ENCODE data around the gene CHST12.
A peak's percentile ranks its signal among the peaks of the same experiment; 100 is the strongest.
"Not testable (repeated sequence)": the region's sequence is repeated elsewhere in the genome, so short reads cannot be mapped to it uniquely, and the experiment has no call there.

The CHST12 gene

DNA sequence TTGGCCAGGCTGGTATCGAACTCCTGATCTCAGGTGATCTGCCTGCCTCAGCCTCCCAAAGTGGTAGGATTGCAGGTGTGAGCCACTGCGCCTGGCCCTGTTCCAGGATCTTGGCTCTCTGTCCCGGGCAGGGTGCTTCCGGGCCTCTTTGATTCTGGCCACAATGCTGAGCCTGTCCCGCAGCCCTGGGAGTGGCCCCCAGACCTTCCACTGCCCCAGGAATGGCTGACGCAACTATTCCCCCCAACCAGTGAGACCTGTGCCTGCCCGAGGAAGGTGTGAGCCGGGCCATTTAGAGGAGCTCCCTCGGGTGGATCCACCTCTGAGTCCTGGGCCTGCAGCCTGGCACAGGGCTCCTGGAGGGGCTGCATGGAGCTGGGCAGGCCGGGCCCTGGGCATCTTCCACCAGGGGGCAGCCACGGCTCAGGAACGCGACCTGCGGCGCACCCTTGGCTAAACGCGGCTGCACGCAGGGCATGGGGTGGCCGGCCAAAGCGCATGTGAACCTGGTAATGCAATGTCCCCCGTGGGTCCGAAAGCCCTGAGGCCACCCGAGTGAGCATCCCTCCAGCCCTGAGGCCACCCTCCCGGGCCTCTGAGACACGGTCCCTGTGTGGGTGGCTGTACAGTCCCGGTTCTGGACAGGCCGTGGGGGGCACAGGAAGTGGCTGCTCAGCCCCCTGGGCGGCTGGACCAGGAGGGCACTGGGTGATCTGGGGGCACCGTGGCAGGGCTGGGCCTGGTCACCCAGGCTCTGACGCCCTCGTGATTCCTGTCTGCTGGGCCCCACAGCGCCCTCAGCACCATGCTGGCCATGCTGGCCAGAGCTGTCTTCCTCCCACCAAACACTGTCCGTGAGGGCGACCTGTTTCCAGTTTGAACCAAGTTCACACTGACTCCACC, 48.0 kb downstream of the CHST12 start:
- peak; percentile 94 for DNase-seq (ENCODE audit: insufficient read length, low spot score)
- no peak for TF ChIP-seq POLR2A (IDR thresholded peaks at IDR 0.05; ENCODE audit: low read depth, low read length)
- no peak for TF ChIP-seq POU2F2 (IDR thresholded peaks at IDR 0.05; ENCODE audit: low read depth, low read length)
- TF ChIP-seq POLR2AphosphoS5 (IDR thresholded peaks at IDR 0.05; ENCODE audit: low read depth, low read length) = no peak
- no peak for TF ChIP-seq SPI1 (IDR thresholded peaks at IDR 0.05; ENCODE audit: low read depth, low read length)
- no peak for TF ChIP-seq PAX5 (IDR thresholded peaks at IDR 0.05; ENCODE audit: insufficient read depth, low read length, severe bottlenecking)
- no peak for TF ChIP-seq TAF1 (IDR thresholded peaks at IDR 0.05; ENCODE audit: low read depth, low read length)
- FAIRE-seq = peak; percentile 93

- DNase-seq (ENCODE audit: insufficient read length, low spot score) (no peak), FAIRE-seq (no peak)
- no peak for TF ChIP-seq POU2F2 (IDR thresholded peaks at IDR 0.05; ENCODE audit: low read depth, low read length)
- TF ChIP-seq POLR2A (IDR thresholded peaks at IDR 0.05; ENCODE audit: low read depth, low read length) = no peak
- TF ChIP-seq PAX5 (IDR thresholded peaks at IDR 0.05; ENCODE audit: insufficient read depth, low read length, severe bottlenecking) = no peak
- TF ChIP-seq TAF1 (IDR thresholded peaks at IDR 0.05; ENCODE audit: low read depth, low read length) = no peak
- no peak for TF ChIP-seq SPI1 (IDR thresholded peaks at IDR 0.05; ENCODE audit: low read depth, low read length)
- no peak for TF ChIP-seq POLR2AphosphoS5 (IDR thresholded peaks at IDR 0.05; ENCODE audit: low read depth, low read length)
Measured at GRCh38 chr7:2452074-2452507, 48.7 kb downstream of the CHST12 start.

GRCh38 chr7:2452643-2453270, 49.3 kb downstream of the CHST12 start:
- no peak for TF ChIP-seq POU2F2 (IDR thresholded peaks at IDR 0.05; ENCODE audit: low read depth, low read length)
- TF ChIP-seq SPI1 (IDR thresholded peaks at IDR 0.05; ENCODE audit: low read depth, low read length) = no peak
- TF ChIP-seq POLR2AphosphoS5 (IDR thresholded peaks at IDR 0.05; ENCODE audit: low read depth, low read length) = no peak
- TF ChIP-seq POLR2A (IDR thresholded peaks at IDR 0.05; ENCODE audit: low read depth, low read length) = no peak
- TF ChIP-seq TAF1 (IDR thresholded peaks at IDR 0.05; ENCODE audit: low read depth, low read length) = no peak
- TF ChIP-seq PAX5 (IDR thresholded peaks at IDR 0.05; ENCODE audit: insufficient read depth, low read length, severe bottlenecking) = no peak
- FAIRE-seq (no peak), DNase-seq (ENCODE audit: insufficient read length, low spot score) (no peak)

DNA sequence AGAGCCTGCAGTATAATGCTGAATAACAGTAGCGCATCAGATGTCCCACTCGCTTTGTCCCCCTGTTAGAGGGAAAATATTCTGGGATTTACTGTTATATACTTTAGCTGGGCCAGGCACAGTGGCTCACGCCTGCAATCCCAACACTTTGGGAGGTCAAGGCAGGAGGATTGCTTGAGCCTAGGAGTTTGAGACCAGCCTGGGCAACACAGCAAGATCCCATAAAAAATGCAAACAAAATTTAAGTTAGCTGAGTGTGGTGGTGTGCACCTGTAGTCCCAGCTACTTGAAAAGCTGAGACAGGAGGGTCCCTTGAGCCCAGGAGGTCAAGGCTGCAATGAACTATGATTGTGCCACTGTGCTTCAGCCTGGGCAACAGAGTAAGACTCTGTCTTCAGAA, 50.4 kb downstream of the CHST12 start:
- FAIRE-seq; DNase-seq (ENCODE audit: insufficient read length, low spot score): not testable (repeated sequence)

GRCh38 chr7:2459674-2460073, 56.3 kb downstream of the CHST12 start:
- DNase-seq (ENCODE audit: insufficient read length, low spot score) (no peak), FAIRE-seq (no peak)
- TF ChIP-seq POLR2AphosphoS5 (IDR thresholded peaks at IDR 0.05; ENCODE audit: low read depth, low read length) (no peak), POLR2A (IDR thresholded peaks at IDR 0.05; ENCODE audit: low read depth, low read length) (no peak), PAX5 (IDR thresholded peaks at IDR 0.05; ENCODE audit: insufficient read depth, low read length, severe bottlenecking) (no peak), TAF1 (IDR thresholded peaks at IDR 0.05; ENCODE audit: low read depth, low read length) (no peak), POU2F2 (IDR thresholded peaks at IDR 0.05; ENCODE audit: low read depth, low read length) (no peak), SPI1 (IDR thresholded peaks at IDR 0.05; ENCODE audit: low read depth, low read length) (no peak)

GRCh38 chr7:2460188-2460587, 56.8 kb downstream of the CHST12 start:
- TF ChIP-seq POU2F2 (IDR thresholded peaks at IDR 0.05; ENCODE audit: low read depth, low read length) (no peak), POLR2A (IDR thresholded peaks at IDR 0.05; ENCODE audit: low read depth, low read length) (no peak), PAX5 (IDR thresholded peaks at IDR 0.05; ENCODE audit: insufficient read depth, low read length, severe bottlenecking) (no peak), SPI1 (IDR thresholded peaks at IDR 0.05; ENCODE audit: low read depth, low read length) (no peak), POLR2AphosphoS5 (IDR thresholded peaks at IDR 0.05; ENCODE audit: low read depth, low read length) (no peak), TAF1 (IDR thresholded peaks at IDR 0.05; ENCODE audit: low read depth, low read length) (no peak)
- no peak for DNase-seq (ENCODE audit: insufficient read length, low spot score)
- FAIRE-seq = no peak

GRCh38 chr7:2460641-2461040, 57.2 kb downstream of the CHST12 start:
- TF ChIP-seq POLR2A (IDR thresholded peaks at IDR 0.05; ENCODE audit: low read depth, low read length) = no peak
- TF ChIP-seq POLR2AphosphoS5 (IDR thresholded peaks at IDR 0.05; ENCODE audit: low read depth, low read length) = no peak
- TF ChIP-seq SPI1 (IDR thresholded peaks at IDR 0.05; ENCODE audit: low read depth, low read length) = no peak
- TF ChIP-seq TAF1 (IDR thresholded peaks at IDR 0.05; ENCODE audit: low read depth, low read length) = no peak
- TF ChIP-seq POU2F2 (IDR thresholded peaks at IDR 0.05; ENCODE audit: low read depth, low read length) = no peak
- TF ChIP-seq PAX5 (IDR thresholded peaks at IDR 0.05; ENCODE audit: insufficient read depth, low read length, severe bottlenecking) = no peak
- FAIRE-seq = no peak

GRCh38 chr7:2461268-2462026, 58.0 kb downstream of the CHST12 start:
- DNase-seq (ENCODE audit: insufficient read length, low spot score) (no peak), FAIRE-seq (no peak)
- TF ChIP-seq TAF1 (IDR thresholded peaks at IDR 0.05; ENCODE audit: low read depth, low read length) (no peak), POU2F2 (IDR thresholded peaks at IDR 0.05; ENCODE audit: low read depth, low read length) (no peak), POLR2A (IDR thresholded peaks at IDR 0.05; ENCODE audit: low read depth, low read length) (no peak), SPI1 (IDR thresholded peaks at IDR 0.05; ENCODE audit: low read depth, low read length) (no peak), PAX5 (IDR thresholded peaks at IDR 0.05; ENCODE audit: insufficient read depth, low read length, severe bottlenecking) (no peak), POLR2AphosphoS5 (IDR thresholded peaks at IDR 0.05; ENCODE audit: low read depth, low read length) (no peak)

More at GRCh38 chr7:2460641-2461040, 57.2 kb downstream of the CHST12 start:
- no peak for DNase-seq (ENCODE audit: insufficient read length, low spot score)

GRCh38 chr7:2462731-2463130, 59.3 kb downstream of the CHST12 start:
- no peak for FAIRE-seq
- no peak for DNase-seq (ENCODE audit: insufficient read length, low spot score)
- no peak for TF ChIP-seq TAF1 (IDR thresholded peaks at IDR 0.05; ENCODE audit: low read depth, low read length)
- no peak for TF ChIP-seq SPI1 (IDR thresholded peaks at IDR 0.05; ENCODE audit: low read depth, low read length)
- no peak for TF ChIP-seq POLR2A (IDR thresholded peaks at IDR 0.05; ENCODE audit: low read depth, low read length)
- no peak for TF ChIP-seq POLR2AphosphoS5 (IDR thresholded peaks at IDR 0.05; ENCODE audit: low read depth, low read length)
- no peak for TF ChIP-seq PAX5 (IDR thresholded peaks at IDR 0.05; ENCODE audit: insufficient read depth, low read length, severe bottlenecking)
- no peak for TF ChIP-seq POU2F2 (IDR thresholded peaks at IDR 0.05; ENCODE audit: low read depth, low read length)
